GM23338 (cell line): ENCODE measurements around the gene BAIAP2. TPM values are rescaled to one million over a fixed set of nuclear protein-coding genes. Genes with fewer than 3 reads are reported as not detected.

ENCODE experiments used
- CREB1 ChIP-seq: fragments of 250-450 bp; sonication (Bioruptor Pico); IDR thresholded peaks from 2 replicates; pipeline ENCODE4 v1.5.0; 2020; ENCODE audit warnings: low read depth, mild to moderate bottlenecking, moderate library complexity
- EZH2phosphoT487 ChIP-seq: fragments of 200-600 bp; sonication (generic); IDR thresholded peaks from one replicate; pipeline ENCODE4 v1.8.1; 2018; ENCODE audit warnings: antibody characterized with exemption; ENCODE audit not compliant: unreplicated experiment
- NANOG ChIP-seq: IDR thresholded peaks from 2 replicates; pipeline ENCODE4 v1.6.1; 2016; ENCODE audit warnings: antibody characterized with exemption, borderline replicate concordance
- POLR2AphosphoS5 ChIP-seq: IDR thresholded peaks from 2 replicates; pipeline ENCODE4 v1.6.1; 2016; ENCODE audit warnings: antibody characterized with exemption, low read depth
- STAT1 ChIP-seq: IDR thresholded peaks from one replicate; pipeline ENCODE4 v1.6.1; 2016; ENCODE audit warnings: antibody characterized with exemption; ENCODE audit not compliant: unreplicated experiment
- polyA plus RNA-seq: library from polyadenylated mRNA; unstranded; fragments of >200 nt; fragmentation: Nextera tagmentation; extraction: Ambion mirVana; gene quantifications from 2 replicates; pipeline ENCODE4 v1.2.1, GENCODE V29; 2016
- total RNA-seq: library from RNA; depleted of rRNA; stranded (reverse); fragments of >200 nt; shearing (Covaris generic); gene quantifications from 2 replicates; pipeline ENCODE4 v1.2.3, GENCODE V29; 2014
- TF ChIP-seq, protein P1 (sequence below): fragments of 250-450 bp; sonication (Bioruptor Pico); IDR thresholded peaks from 2 replicates; pipeline ENCODE4 v1.5.0; 2020; ENCODE audit warnings: mild to moderate bottlenecking, moderate library complexity
- TF ChIP-seq, protein P2 (sequence below): IDR thresholded peaks from 2 replicates; pipeline ENCODE4 v1.6.1; 2016; ENCODE audit warnings: antibody characterized with exemption

Gene BAIAP2
- total and polyA plus RNA-seq, 2 experiments from 2014 or later: 21.7 to 22.7 TPM

DNA sequence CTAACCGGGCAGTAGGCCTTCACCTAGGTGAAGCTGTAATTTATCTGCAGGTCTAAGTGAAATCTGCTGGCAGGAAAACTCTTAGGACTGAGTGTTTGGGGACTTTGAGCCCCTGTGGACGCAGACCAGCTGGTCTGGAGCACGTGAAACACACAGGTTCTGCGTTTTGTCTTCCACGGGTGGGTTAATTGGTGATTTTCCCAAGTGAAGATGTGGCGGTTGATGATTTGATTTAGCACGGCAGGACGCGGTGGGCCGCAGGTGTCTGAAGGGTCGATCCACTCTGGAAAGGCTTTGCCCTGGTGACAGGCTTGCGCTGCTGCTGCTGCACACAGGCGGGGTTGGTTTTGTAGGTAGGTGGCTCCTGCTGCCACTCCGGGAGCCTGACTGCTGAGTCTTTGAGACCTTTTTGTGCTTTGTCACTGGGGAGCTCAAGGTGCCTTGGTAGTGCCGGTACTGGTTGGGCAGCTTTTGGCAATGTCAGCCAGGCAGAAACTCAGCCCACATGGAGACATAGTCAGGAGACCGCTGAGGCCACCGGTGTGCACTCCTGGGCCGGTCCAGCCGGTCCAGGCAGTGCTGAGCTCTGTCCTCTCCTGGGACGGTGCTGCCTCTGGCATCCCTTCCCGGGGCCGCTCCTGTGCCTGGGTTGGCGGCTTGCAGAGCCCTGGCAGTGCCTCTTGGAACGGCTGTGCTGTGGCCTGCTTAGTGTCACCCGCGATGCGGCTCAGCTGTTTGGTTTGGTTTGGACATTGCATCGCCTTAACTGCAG is 2.3 kb downstream of the BAIAP2 start (continued):
- TF ChIP-seq, protein P1, sequence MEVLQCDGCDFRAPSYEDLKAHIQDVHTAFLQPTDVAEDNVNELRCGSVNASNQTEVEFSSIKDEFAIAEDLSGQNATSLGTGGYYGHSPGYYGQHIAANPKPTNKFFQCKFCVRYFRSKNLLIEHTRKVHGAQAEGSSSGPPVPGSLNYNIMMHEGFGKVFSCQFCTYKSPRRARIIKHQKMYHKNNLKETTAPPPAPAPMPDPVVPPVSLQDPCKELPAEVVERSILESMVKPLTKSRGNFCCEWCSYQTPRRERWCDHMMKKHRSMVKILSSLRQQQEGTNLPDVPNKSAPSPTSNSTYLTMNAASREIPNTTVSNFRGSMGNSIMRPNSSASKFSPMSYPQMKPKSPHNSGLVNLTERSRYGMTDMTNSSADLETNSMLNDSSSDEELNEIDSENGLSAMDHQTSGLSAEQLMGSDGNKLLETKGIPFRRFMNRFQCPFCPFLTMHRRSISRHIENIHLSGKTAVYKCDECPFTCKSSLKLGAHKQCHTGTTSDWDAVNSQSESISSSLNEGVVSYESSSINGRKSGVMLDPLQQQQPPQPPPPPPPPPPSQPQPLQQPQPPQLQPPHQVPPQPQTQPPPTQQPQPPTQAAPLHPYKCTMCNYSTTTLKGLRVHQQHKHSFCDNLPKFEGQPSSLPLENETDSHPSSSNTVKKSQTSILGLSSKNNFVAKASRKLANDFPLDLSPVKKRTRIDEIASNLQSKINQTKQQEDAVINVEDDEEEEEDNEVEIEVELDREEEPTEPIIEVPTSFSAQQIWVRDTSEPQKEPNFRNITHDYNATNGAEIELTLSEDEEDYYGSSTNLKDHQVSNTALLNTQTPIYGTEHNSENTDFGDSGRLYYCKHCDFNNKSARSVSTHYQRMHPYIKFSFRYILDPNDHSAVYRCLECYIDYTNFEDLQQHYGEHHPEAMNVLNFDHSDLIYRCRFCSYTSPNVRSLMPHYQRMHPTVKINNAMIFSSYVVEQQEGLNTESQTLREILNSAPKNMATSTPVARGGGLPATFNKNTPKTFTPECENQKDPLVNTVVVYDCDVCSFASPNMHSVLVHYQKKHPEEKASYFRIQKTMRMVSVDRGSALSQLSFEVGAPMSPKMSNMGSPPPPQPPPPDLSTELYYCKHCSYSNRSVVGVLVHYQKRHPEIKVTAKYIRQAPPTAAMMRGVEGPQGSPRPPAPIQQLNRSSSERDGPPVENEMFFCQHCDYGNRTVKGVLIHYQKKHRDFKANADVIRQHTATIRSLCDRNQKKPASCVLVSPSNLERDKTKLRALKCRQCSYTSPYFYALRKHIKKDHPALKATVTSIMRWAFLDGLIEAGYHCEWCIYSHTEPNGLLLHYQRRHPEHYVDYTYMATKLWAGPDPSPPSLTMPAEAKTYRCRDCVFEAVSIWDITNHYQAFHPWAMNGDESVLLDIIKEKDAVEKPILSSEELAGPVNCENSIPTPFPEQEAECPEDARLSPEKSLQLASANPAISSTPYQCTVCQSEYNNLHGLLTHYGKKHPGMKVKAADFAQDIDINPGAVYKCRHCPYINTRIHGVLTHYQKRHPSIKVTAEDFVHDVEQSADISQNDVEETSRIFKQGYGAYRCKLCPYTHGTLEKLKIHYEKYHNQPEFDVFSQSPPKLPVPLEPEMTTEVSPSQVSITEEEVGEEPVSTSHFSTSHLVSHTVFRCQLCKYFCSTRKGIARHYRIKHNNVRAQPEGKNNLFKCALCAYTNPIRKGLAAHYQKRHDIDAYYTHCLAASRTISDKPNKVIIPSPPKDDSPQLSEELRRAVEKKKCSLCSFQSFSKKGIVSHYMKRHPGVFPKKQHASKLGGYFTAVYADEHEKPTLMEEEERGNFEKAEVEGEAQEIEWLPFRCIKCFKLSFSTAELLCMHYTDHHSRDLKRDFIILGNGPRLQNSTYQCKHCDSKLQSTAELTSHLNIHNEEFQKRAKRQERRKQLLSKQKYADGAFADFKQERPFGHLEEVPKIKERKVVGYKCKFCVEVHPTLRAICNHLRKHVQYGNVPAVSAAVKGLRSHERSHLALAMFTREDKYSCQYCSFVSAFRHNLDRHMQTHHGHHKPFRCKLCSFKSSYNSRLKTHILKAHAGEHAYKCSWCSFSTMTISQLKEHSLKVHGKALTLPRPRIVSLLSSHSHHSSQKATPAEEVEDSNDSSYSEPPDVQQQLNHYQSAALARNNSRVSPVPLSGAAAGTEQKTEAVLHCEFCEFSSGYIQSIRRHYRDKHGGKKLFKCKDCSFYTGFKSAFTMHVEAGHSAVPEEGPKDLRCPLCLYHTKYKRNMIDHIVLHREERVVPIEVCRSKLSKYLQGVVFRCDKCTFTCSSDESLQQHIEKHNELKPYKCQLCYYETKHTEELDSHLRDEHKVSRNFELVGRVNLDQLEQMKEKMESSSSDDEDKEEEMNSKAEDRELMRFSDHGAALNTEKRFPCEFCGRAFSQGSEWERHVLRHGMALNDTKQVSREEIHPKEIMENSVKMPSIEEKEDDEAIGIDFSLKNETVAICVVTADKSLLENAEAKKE: no peak
- TF ChIP-seq STAT1 (no peak), POLR2AphosphoS5 (no peak), CREB1 (CRISPR knock-in tag) (no peak), EZH2phosphoT487 (no peak), NANOG (no peak)
- TF ChIP-seq, protein P2, sequence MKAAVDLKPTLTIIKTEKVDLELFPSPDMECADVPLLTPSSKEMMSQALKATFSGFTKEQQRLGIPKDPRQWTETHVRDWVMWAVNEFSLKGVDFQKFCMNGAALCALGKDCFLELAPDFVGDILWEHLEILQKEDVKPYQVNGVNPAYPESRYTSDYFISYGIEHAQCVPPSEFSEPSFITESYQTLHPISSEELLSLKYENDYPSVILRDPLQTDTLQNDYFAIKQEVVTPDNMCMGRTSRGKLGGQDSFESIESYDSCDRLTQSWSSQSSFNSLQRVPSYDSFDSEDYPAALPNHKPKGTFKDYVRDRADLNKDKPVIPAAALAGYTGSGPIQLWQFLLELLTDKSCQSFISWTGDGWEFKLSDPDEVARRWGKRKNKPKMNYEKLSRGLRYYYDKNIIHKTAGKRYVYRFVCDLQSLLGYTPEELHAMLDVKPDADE: no peak
